Ishikawa (cell line): ENCODE measurements around the gene PVR.

Experiments
- CEBPB ChIP-seq: IDR thresholded peaks from 2 replicates; pipeline ENCODE4 v1.6.1; 2012
- CREB1 ChIP-seq: IDR thresholded peaks from 2 replicates; pipeline ENCODE4 v1.6.1; 2012; ENCODE audit warnings: low read depth
- EGR1 ChIP-seq: IDR thresholded peaks from 2 replicates; pipeline ENCODE4 v1.6.1; 2012
- EP300 ChIP-seq: IDR thresholded peaks from 2 replicates; pipeline ENCODE4 v1.6.1; 2012; ENCODE audit warnings: borderline replicate concordance
- NFIC ChIP-seq: IDR thresholded peaks from 2 replicates; pipeline ENCODE4 v1.6.1; 2012
- RAD21 ChIP-seq: IDR thresholded peaks from 2 replicates; pipeline ENCODE4 v1.6.1; 2012; ENCODE audit warnings: low read depth
- REST ChIP-seq: IDR thresholded peaks from 2 replicates; pipeline ENCODE4 v1.6.1; 2012; ENCODE audit warnings: low read depth, mild to moderate bottlenecking
- TAF1 ChIP-seq: IDR thresholded peaks from 2 replicates; pipeline ENCODE4 v1.6.1; 2012; ENCODE audit warnings: low read depth, mild to moderate bottlenecking
- TCF12 ChIP-seq: IDR thresholded peaks from 2 replicates; pipeline ENCODE4 v1.6.1; 2012; ENCODE audit warnings: low read depth
- TEAD4 ChIP-seq: IDR thresholded peaks from 2 replicates; pipeline ENCODE4 v1.6.1; 2012
- YY1 ChIP-seq: IDR thresholded peaks from 2 replicates; pipeline ENCODE4 v1.6.1; 2012; ENCODE audit warnings: low read depth
- ZBTB7A ChIP-seq: IDR thresholded peaks from 2 replicates; pipeline ENCODE4 v1.6.1; 2012; ENCODE audit warnings: low read depth
- TF ChIP-seq, protein P1 (sequence below): IDR thresholded peaks from 2 replicates; pipeline ENCODE4 v1.6.1; 2012
- TF ChIP-seq, protein P2 (sequence below): IDR thresholded peaks from 2 replicates; pipeline ENCODE4 v1.6.1; 2012

DNA sequence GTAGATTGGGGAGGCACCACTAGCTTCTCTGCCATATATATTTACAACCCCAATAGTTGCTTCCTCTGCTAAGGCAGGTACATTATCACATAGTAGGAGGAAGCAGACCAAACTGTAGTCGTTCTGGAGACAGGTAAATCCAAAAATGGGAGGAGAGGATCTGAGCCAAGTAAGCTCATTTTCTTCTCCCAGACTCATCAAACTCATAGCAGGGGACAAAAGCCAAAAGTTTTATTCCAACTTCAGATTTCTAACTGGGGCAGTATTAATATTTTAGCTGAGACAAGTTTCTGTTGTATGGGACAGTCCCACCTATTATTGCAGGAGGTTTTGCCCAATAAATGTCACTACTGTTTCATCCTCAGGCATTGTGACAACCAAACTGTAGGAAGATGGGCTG lies 38.2 kb upstream of the PVR start:
- TF ChIP-seq EP300 (no peak), TAF1 (no peak), YY1 (no peak), RAD21 (no peak), REST (no peak), ZBTB7A (no peak), TCF12 (no peak), CEBPB (no peak), EGR1 (no peak), TEAD4 (no peak), CREB1 (no peak), NFIC (no peak)
- TF ChIP-seq, protein P1, sequence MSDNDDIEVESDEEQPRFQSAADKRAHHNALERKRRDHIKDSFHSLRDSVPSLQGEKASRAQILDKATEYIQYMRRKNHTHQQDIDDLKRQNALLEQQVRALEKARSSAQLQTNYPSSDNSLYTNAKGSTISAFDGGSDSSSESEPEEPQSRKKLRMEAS = no peak
- TF ChIP-seq, protein P2, sequence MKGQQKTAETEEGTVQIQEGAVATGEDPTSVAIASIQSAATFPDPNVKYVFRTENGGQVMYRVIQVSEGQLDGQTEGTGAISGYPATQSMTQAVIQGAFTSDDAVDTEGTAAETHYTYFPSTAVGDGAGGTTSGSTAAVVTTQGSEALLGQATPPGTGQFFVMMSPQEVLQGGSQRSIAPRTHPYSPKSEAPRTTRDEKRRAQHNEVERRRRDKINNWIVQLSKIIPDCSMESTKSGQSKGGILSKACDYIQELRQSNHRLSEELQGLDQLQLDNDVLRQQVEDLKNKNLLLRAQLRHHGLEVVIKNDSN = no peak
